GM08714 (cell line): Measurements from ENCODE around the gene SLC2A4.
A peak's percentile ranks its signal among the peaks of the same experiment; 100 is the strongest.
"Not testable (repeated sequence)": the region's sequence is repeated elsewhere in the genome, so short reads cannot be mapped to it uniquely, and the experiment has no call there.

Source experiments
- H3K4me3 ChIP-seq: fragments of 200-500 bp; sonication (Bioruptor generic); 2 replicates; pipeline ENCODE4 v1.5.1; 2014; ENCODE audit warnings: mild to moderate bottlenecking, low read length, inconsistent platforms
- ZNF274 ChIP-seq: IDR thresholded peaks from 2 replicates; pipeline ENCODE4 v1.6.1; 2012; ENCODE audit warnings: mild to moderate bottlenecking, low read depth, low read length

The SLC2A4 gene

DNA sequence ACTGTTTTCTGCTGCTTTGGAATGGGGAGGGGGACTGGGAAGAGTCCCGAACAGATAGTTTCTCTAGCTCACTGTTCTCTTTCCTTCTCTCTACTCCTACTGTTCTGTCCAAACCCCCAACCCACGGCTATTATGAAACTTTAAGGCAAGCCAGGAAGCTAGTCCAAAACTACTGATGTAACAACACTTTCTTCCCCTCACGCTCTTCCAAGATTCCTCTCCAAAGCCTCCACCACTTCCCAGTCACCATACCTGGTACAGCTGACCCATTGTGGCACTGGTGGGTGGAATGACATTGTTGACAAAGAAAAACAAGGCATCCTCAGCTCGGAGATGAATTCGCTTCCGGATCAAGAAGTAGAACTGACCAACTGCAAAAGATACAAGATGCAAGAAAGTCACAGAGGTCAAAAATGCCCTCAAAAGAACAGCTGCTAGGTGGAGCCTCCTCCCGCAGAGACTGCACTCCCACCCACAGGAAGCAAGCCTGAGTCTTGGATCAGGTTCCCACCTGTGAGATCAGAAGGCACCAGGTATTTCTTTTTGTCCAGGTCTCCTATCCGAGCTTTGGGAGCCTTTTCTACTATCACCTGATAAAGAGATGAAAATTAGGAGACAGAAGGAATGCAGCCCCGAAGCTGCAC, 40.3 kb upstream of the SLC2A4 start:
- peak overlapping the region; percentile 89 for H3K4me3 ChIP-seq
- no peak for TF ChIP-seq ZNF274

DNA sequence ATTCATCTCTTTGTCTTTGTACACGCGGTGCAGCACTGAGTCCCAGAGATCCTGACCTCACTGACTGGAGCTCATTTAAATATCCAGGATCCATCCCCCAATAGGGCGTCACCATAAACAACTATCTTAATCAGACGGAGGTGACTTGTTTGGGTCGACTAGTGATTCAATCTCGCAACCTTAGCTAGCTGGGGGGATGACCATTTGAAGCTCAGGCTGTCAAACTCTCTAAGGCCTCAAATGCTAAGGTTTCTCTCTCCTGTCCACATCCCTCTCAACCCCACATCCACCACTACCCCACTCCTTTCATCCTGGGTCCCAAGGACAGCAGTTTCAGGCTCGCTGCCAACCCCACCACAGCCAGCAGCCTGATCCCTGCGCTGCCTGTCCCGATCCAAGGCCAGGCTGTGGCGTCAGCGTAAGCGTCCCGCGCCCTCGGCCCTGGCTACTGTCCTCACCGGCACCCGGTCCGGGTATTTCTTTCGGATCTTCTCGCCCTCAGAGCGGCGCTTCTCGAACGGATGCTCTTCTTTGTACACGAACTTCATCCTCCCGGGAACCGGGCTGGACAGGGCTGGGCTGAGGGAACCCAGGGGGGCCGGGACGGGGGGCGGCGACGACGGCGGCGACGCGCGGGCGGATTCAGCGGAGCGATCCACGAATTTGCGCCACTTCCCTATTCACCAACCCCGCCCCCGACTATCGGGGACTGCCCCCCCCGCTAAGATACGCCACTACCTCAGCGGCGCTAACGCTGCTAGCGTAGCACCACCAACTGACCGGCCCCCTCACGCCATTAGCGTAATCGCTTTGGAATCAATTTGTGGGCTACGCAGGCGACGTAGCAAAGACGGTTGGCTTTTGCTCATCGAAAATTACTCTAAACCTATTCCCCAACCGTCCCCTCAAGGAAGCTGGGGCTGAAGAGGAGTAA, 39.5 kb upstream of the SLC2A4 start, which contains the start of gene GABARAP:
Gene GABARAP, minus strand, starts transcription at position 667 of the 934 bp plus-strand sequence. Its CDS starts 119 bp downstream, at position 548.
- H3K4me3 ChIP-seq, result peak within 1 kb of the TSS; percentile 89
- no peak for TF ChIP-seq ZNF274

DNA sequence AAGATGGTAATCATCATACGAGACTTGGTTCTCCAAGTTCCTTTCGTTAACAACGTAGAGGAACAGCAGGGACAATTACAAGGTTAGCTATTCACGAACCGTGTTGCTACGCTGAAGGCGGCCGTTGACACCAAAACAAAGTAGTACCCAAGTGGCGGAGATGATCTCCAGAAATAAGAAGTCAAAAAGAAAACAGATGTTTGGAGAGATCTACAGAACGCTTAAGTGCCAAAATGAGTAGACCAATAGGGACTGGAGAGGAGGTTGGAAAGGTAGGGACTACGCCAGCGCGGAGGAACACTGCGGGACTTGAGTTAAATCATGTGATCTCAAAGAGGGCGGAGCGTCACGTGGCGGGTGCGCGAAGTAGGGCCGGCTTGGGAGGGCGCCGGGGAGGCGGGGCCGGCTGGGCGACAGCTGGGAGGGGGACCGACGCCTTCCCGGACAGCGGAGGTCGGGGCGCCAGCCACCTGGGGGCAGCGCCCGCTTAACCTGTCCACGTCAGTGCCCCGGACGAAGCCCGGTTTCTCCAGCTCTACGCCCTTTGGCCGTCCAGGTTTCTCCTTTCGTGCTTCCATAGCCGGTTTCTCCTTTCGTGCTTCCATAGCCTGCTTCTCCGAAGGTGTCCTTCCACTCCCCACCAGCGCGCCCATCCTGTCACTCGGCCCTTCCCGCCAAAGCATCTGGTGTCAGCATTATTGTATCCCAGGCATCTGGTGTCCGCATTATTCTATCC, 38.6 kb upstream of the SLC2A4 start:
- no peak for TF ChIP-seq ZNF274
- H3K4me3 ChIP-seq, result peak overlapping the region; percentile 89

DNA sequence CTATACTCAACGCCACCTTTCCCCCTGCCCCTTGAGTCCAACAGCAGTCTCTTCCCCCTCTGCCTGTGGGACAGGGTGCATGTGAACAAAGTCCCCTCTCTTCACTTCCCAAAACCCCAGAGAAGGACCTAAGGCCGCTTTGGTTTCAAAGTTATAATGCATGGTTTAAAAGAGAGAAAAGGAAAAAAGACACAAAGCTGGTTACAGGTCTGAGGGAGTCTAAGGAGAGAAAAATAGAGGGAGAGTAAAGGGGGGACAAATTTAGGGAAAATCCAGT, 38.1 kb upstream of the SLC2A4 start:
- H3K4me3 ChIP-seq, result peak overlapping the region; percentile 89; the same call in 1 of the 2 replicates
- no peak for TF ChIP-seq ZNF274

DNA sequence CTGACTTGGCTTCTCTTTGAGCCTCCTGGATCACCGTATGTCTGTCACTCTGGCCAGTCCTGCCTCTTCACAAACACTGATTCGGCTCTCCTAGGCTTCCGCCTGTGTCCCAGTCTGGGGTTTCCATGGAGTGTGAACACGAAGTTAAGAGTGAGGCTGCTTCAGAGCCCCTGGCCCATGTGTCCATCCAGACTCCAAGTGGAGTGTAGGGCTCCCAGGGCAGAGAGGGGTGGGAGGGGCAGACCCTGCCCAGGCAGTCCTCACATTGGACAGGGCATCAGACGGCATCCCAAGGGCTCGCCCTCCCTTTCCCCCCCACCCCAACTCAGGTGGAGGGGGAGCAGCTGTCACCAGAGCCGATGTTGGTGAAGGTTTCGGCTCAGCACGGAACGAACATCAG, 37.7 kb upstream of the SLC2A4 start:
- not testable (repeated sequence) for H3K4me3 ChIP-seq

DNA sequence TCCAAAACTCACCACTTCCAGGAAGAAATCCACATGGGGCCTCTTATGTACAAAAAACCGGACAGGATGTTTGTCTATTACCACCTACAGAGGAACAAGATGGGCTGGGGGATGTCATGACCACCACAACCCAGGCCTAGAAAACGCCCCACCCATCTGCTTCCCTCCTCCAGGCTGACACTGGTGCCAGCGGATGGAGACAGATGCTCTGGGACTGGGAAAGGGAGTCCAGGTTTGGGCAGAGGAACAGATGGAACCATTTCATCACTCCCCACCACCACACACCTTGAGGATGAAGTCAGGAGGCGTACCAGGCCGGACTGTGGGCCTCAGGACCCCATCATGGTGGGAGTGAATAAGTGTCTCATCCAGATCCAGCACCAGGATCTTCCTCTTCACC, 34.7 kb upstream of the SLC2A4 start:
- TF ChIP-seq ZNF274, result no peak
- no peak overlapping the region for H3K4me3 ChIP-seq

DNA sequence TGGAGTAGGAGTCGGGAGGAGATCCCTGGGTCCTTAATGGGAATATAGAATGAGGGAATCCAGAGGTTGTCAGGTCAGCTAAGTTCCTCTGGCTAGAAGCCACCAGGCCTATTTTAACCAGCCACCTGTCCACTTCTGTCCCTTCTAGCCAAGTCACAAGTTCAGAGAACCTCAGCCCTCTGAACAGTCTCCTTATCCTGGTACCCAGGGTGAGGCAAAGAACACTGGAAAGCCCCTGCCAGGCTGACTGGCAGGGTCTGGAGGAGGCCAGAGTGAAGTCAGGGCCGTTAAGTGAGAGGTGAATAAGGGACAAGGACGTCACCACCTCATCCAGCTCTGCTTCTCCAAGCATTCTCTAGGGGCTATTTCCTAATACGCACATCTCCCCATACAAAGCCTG, 32.7 kb upstream of the SLC2A4 start:
- no peak overlapping the region for H3K4me3 ChIP-seq
- no peak for TF ChIP-seq ZNF274

DNA sequence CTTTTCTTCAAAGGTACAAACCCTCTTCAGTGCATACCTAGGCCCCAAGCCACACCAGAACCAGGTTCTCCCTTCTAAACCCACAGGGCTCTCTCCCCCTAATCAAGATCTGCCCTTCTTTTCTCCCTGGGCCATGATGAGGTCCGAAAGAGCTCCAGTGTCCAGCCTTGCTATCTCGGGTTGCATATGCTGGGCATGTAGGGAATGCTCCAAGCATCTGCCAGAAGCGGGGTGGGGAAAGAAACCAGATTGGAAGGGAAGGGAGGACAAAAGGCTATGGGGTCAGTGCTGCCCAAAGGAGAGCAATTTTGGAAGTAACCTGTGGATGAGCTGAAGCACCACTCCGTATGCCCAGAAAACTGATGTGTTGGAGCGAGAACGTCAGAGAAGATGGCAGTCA, 32.3 kb upstream of the SLC2A4 start:
- H3K4me3 ChIP-seq, result no peak overlapping the region; the same call in 1 of the 2 replicates
- TF ChIP-seq ZNF274, result no peak

DNA sequence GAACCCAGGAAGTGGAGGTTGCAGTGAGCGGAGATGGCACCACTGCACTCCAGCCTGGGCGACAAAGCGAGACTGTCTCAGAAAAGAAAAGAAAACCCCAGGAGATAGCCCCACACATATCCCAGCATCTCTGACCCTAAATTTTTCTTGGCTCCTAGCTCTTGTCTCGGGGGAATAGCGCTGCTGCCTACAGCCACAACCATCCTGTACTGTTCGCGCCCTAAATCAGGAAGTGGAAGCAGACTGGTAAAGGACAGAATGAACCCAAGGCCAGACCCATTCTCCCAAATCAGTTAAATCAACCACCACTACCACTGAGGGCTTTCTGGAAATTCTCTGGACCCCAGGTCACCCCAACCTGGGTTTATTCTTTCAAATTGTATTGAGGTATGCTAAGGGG, 31.7 kb upstream of the SLC2A4 start:
- H3K4me3 ChIP-seq, result peak overlapping the region; percentile 97
- no peak for TF ChIP-seq ZNF274

DNA sequence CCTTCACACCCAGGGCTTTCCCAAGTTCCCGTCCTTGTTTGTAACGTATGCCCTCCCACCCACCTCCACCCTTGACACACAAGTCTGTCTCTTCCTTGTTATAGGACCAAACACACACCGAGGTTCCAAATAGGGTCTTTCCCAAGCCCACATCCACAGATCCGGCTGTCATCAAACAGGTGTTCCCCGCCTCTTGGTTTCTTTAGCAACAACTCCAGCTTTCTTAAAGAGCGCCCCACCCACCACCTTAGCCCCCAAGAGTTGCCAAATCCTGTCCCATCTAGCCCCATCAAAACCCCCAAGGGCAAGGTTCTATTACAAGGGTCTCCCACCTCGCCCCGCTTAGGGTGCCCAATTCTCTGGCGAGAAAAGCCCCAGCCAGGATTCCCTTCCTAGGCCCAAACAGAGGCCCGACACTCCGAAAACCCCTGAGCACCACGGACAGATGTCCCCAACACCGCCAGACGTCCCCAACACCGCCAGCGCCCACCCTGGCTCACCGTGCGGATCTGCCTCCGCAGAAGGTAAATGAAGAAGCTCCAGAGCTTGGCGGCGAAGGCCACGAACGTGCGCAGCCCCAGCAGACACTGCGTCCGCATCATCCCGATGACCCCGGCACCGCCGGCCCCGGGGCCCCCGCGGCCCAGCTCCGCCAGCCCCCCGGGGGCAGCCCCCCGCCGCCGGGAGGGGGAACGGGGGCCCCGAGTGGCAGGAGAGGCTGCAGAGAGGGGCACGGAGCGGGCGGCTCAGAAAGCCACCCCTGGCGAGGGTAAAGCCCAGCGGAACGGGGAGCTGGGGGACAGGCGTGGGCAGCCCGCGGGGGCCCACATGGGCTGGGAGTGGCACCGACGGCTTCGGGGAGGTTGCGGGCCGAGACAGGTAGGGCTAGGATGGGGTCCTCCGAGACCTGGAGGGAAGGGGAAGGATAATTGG, 30.6 kb upstream of the SLC2A4 start:
- no peak for TF ChIP-seq ZNF274
- peak overlapping the region; percentile 97 for H3K4me3 ChIP-seq

DNA sequence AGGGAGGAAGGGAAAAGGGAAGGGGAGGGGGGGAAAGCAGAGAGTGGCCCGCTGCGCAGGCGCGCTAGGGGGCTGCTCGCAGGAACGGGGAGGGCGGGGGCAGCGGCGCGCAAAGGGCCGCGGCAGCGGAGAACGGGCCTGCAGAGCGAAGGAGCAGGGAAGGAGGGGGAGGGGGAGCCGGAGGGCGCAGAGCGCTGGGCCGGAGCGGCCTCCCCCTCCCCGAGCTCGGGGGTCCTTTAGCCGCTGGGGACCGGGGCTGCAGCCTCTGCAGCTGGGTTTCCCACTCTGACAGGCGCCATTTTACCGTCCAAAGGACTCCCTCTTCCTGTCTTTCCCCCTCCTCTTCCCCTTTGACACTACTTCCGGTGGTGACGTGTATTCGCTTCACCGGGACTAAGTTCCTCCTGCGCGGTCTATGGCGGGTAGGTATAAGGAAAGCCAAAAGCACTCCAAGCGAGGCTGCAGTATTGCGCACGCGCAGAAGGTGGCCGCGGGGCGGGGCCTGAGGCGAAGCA, 29.8 kb upstream of the SLC2A4 start, which contains the start of gene CTDNEP1:
Gene CTDNEP1, minus strand, starts transcription at position 74 of the 515 bp plus-strand sequence. CDS start 438 bp downstream, outside the sequence.
- peak within 1 kb of the TSS; percentile 97 for H3K4me3 ChIP-seq
- no peak for TF ChIP-seq ZNF274

DNA sequence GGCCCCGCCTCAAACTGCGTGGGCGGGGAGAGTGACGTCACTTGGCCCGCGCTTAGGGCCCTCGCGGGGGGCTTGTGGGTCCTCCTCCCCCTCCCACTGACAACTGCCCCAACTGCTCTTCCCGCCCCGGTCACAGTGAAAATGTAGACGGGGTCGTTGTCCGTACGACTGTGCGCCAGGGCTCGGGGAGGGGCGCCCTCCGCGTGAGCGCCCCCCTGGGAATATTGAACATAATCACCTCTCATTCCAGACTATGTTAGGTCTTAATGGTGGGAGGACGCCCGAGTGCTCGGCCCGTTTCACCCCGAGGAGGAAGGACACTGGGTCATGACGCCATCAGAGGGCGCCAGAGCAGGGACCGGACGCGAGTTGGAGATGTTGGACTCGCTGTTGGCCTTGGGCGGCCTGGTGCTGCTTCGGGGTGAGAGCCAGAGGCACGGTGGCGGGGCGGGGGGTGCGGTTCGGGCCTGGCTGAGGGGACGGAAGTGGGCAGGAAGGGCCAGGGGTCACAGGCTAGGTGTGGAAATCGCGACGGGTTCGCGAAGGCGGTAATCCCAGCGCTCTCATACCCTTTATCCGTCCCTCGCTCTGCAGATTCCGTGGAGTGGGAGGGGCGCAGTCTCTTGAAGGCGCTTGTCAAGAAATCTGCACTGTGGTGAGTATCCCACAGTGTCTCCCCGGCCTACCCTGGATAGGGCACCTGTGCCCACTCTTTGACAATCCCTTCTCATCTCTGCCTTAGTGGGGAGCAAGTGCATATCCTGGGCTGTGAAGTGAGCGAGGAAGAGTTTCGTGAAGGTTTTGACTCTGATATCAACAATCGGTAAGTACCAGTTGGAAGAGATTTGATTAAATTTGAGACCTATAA, 29.1 kb upstream of the SLC2A4 start, which contains the start of gene ELP5:
Gene ELP5, plus strand, starts transcription at position 40 of the 868 bp plus-strand sequence. Its CDS starts 336 bp downstream, at position 376.
- H3K4me3 ChIP-seq, result peak within 1 kb of the TSS; percentile 97
- TF ChIP-seq ZNF274, result no peak
